Omental fat pad (tissue), 4 donors: ENCODE measurements around the gene NFAT5. TPM values are rescaled to one million over a fixed set of nuclear protein-coding genes. Genes with fewer than 3 reads are reported as not detected.

ENCODE experiments used
- ATAC-seq: fragments of 150-250 bp; one replicate; pipeline ENCODE4 v1.9.1; 2016; ENCODE audit warnings: mild to moderate bottlenecking, moderate library complexity; ENCODE audit not compliant: low FRiP score
- DNase-seq: peaks from one replicate; pipeline ENCODE4 v3.0.0-alpha.2; 2019; ENCODE audit warnings: low spot score
- CTCF ChIP-seq, 3 donors: fragments of 450-650 bp; IDR thresholded peaks; one replicate each; pipeline ENCODE4 v1.5.1; 2016 to 2017; ENCODE audit warnings: antibody characterized with exemption in 3 of 3, mild to moderate bottlenecking in 3 of 3, moderate library complexity in 2 of 3
- total RNA-seq, 4 donors: library from RNA; depleted of rRNA; stranded (reverse); fragments of >200 nt; gene quantifications; one replicate each; pipeline ENCODE4 v1.1.0, GENCODE V29; 2016

NFAT5 gene
- total RNA-seq, 4 donors from 2014 or later = 43.5 to 59.3 (median 50.8) TPM

- no peak for TF ChIP-seq CTCF (IDR thresholded peaks at IDR 0.05)
- ATAC-seq = no peak
- DNase-seq = no peak
These were observed 34.0 kb downstream of the NFAT5 start for GRCh38 chr16:69599731-69600130.

- no peak for DNase-seq
- no peak for TF ChIP-seq CTCF (IDR thresholded peaks at IDR 0.05)
- no peak for ATAC-seq
These were observed 34.4 kb downstream of the NFAT5 start for GRCh38 chr16:69600202-69600601.

- ATAC-seq (no peak), DNase-seq (no peak)
- no peak for TF ChIP-seq CTCF (IDR thresholded peaks at IDR 0.05)
These were observed 35.5 kb downstream of the NFAT5 start for GRCh38 chr16:69601250-69601649.

GRCh38 chr16:69606985-69607384 is 41.2 kb downstream of the NFAT5 start:
- no peak for TF ChIP-seq CTCF (IDR thresholded peaks at IDR 0.05)
- no peak for ATAC-seq
- no peak for DNase-seq

- ATAC-seq (no peak), DNase-seq (no peak)
- TF ChIP-seq CTCF (IDR thresholded peaks at IDR 0.05) = no peak
These were observed 41.9 kb downstream of the NFAT5 start for GRCh38 chr16:69607674-69608073.

- DNase-seq = no peak
- ATAC-seq = no peak
- no peak for TF ChIP-seq CTCF (IDR thresholded peaks at IDR 0.05)
These were observed 44.6 kb downstream of the NFAT5 start for GRCh38 chr16:69610356-69610755.

GRCh38 chr16:69611103-69611640 is 45.4 kb downstream of the NFAT5 start:
- ATAC-seq = no peak
- no peak for DNase-seq
- TF ChIP-seq CTCF (IDR thresholded peaks at IDR 0.05) = no peak
